ENCODE results near the gene TESK2. TPM values are rescaled to one million over a fixed set of nuclear protein-coding genes. Genes with fewer than 3 reads are reported as not detected.

The TESK2 gene
- total RNA-seq, 1 experiment from 2014 or later = 1.5 TPM

DNA sequence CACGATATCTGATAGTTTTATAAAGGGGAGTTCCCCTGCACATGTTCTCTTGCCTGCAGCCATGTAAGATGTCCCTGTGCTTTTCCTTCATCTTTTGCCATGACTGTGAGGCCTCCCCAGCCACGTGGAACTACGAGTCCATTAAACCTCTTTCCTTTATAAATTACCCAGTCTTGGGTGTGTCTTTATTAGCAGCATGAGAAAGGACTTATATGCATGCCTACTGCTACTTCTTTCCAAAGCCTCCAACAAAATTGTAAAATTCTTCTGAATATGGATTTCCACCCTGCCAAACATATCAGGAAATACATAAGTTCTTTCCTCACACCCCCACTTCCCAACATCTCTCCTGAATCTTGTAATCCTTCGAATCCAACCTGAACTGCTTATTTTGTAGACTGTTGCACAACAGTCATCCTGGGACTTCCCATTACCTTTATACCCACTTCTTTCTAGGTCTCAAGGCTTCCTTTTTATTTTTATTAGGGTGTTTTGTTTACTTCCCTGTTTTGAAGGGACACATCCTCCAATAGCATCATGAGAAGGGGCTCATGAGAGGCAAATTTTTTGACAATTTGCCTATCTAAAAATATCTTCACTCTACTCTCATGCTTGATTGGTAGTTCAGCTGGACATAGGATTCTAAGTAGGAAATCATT is 83.2 kb downstream of the TESK2 start:
- Histone ChIP-seq H3K79me2 (ENCODE audit: low read length) (no peaks in the 10 kb centered on the region), H3K27me3 (ENCODE audit: low read length) (no peaks in the 10 kb centered on the region), H4K20me1 (ENCODE audit: insufficient read depth, low read depth, low read length) (no peaks in the 10 kb centered on the region), H3K4me2 (ENCODE audit: low read depth, low read length, poor library complexity, severe bottlenecking) (no peak overlapping the region), H3K36me3 (ENCODE audit: insufficient read depth, low read length) (no peaks in the 10 kb centered on the region), H2AFZ (ENCODE audit: low read length) (no peak overlapping the region), H3K9ac (ENCODE audit: low read length) (no peak overlapping the region), H3K9me2 (replicated peaks; ENCODE audit: insufficient read depth, low read length) (no peaks in the 10 kb centered on the region), H3K27ac (ENCODE audit: low read length) (no peak overlapping the region), H3K9me3 (ENCODE audit: low read length) (no peaks in the 10 kb centered on the region), H3K4me3 (ENCODE audit: low read length) (no peak overlapping the region), H3K4me1 (ENCODE audit: low read length) (peaks cover 3% of the 10 kb centered on the region; the same call in 1 of the 2 replicates)
- DNase-seq = no peak

DNA sequence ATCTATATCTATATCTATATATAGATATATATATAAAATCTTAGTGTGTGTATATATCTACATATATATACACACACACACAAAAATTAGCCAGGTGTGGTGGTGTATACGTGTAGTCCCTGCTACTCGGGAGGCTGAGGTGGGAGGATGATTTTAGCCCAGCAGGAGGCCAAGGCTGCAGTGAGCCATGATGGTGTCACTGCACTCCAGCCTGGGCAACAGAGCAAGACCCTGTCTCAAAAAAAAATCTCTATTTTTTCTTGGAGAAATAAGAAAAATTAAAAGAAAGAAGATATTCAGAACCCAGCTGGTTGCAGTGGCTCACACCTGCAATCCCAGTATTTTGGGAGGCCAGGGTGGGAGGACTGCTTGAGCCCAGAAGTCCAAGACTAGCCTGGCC is 85.3 kb downstream of the TESK2 start:
- Histone ChIP-seq H3K9me2 (replicated peaks; ENCODE audit: insufficient read depth, low read length) (no peaks in the 10 kb centered on the region), H3K4me1 (ENCODE audit: low read length) (peaks cover 3% of the 10 kb centered on the region; the same call in 1 of the 2 replicates), H2AFZ (ENCODE audit: low read length) (no peak overlapping the region), H3K4me2 (ENCODE audit: low read depth, low read length, poor library complexity, severe bottlenecking) (no peak overlapping the region), H3K4me3 (ENCODE audit: low read length) (no peak overlapping the region), H4K20me1 (ENCODE audit: insufficient read depth, low read depth, low read length) (no peaks in the 10 kb centered on the region), H3K36me3 (ENCODE audit: insufficient read depth, low read length) (no peaks in the 10 kb centered on the region), H3K27me3 (ENCODE audit: low read length) (no peaks in the 10 kb centered on the region), H3K79me2 (ENCODE audit: low read length) (no peaks in the 10 kb centered on the region), H3K9ac (ENCODE audit: low read length) (no peak overlapping the region), H3K9me3 (ENCODE audit: low read length) (no peaks in the 10 kb centered on the region), H3K27ac (ENCODE audit: low read length) (no peak overlapping the region)
- no peak for DNase-seq

DNA sequence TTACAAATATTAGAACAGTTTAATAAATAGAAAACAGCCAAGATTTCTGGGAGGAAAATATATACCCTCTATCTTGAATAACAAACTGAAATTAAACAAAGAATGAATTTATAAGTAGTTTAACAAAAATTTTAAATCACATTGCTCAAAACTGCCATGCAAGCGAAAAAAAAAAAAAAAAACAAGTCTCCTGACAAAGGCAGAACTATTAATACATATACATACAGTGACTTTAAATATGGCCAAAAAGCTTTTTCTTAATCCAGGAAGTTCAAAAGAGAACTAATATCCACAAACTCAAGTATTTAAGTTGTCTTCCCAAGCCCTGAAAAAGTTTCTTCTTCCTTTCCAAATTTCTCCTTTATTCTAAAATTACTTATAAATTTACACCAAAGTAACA is 87.2 kb downstream of the TESK2 start:
- H3K36me3 ChIP-seq (ENCODE audit: insufficient read depth, low read length) = no peaks in the 10 kb centered on the region
- H3K9ac ChIP-seq (ENCODE audit: low read length) = no peak overlapping the region
- H3K27me3 ChIP-seq (ENCODE audit: low read length) = no peaks in the 10 kb centered on the region
- no peak overlapping the region for H3K27ac ChIP-seq (ENCODE audit: low read length)
- no peak overlapping the region for H3K4me2 ChIP-seq (ENCODE audit: low read depth, low read length, poor library complexity, severe bottlenecking)
- DNase-seq = no peak
- H3K79me2 ChIP-seq (ENCODE audit: low read length) = no peaks in the 10 kb centered on the region
- no peaks in the 10 kb centered on the region for H3K9me2 ChIP-seq (replicated peaks; ENCODE audit: insufficient read depth, low read length)
- no peaks in the 10 kb centered on the region for H4K20me1 ChIP-seq (ENCODE audit: insufficient read depth, low read depth, low read length)
- H3K9me3 ChIP-seq (ENCODE audit: low read length) = no peaks in the 10 kb centered on the region
- H3K4me1 ChIP-seq (ENCODE audit: low read length) = peaks cover 3% of the 10 kb centered on the region; the same call in 1 of the 2 replicates
- no peak overlapping the region for H3K4me3 ChIP-seq (ENCODE audit: low read length)
- no peak overlapping the region for H2AFZ ChIP-seq (ENCODE audit: low read length)

DNA sequence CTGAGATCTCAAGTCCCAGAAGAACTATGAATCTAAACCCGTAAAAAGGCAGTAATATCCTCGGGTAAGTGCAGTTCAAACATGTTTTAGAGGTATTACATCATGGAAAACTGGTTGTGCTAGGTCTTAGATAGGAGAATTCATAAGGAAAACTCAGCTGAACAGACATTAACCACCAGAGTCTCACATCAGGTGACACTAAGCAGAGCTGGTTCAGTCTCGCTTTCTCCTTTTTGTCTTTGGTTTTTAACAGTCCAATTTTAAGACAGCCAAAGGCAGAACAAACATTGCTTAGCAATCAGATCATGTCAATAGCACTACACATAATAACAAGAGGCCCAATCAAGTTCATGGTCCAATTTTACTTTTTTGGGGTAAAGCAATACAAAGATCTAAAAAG is 87.7 kb downstream of the TESK2 start:
- no peak overlapping the region for H3K4me2 ChIP-seq (ENCODE audit: low read depth, low read length, poor library complexity, severe bottlenecking)

DNA sequence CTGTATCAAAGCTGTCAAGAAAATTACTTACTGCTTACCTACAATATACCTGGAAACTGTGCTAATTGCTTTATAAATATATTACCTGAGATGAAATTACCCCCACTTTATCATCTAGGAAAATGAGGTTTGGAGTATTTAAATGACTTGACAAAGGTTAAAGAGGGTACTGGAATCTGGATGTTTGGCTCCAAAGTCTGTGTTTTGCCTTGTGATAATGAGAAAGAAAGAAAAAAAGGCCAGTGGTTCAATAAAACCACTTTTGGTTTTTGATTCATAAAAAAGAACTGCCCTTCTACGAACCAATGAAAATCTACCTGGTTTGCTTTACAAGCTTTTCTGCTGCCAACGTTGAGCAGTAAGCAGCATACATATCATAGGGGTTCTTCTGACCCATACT is 89.4 kb downstream of the TESK2 start:
- no peak overlapping the region for H3K4me2 ChIP-seq (ENCODE audit: low read depth, low read length, poor library complexity, severe bottlenecking)
- H3K36me3 ChIP-seq (ENCODE audit: insufficient read depth, low read length) = no peaks in the 10 kb centered on the region
- no peaks in the 10 kb centered on the region for H3K9me2 ChIP-seq (replicated peaks; ENCODE audit: insufficient read depth, low read length)
- no peaks in the 10 kb centered on the region for H4K20me1 ChIP-seq (ENCODE audit: insufficient read depth, low read depth, low read length)
- no peak overlapping the region for H3K27ac ChIP-seq (ENCODE audit: low read length)
- H3K4me1 ChIP-seq (ENCODE audit: low read length) = no peaks in the 10 kb centered on the region
- H3K9ac ChIP-seq (ENCODE audit: low read length) = no peak overlapping the region
- no peak for DNase-seq
- H3K27me3 ChIP-seq (ENCODE audit: low read length) = no peaks in the 10 kb centered on the region
- no peaks in the 10 kb centered on the region for H3K9me3 ChIP-seq (ENCODE audit: low read length)
- H2AFZ ChIP-seq (ENCODE audit: low read length) = no peak overlapping the region
- H3K79me2 ChIP-seq (ENCODE audit: low read length) = no peaks in the 10 kb centered on the region
- H3K4me3 ChIP-seq (ENCODE audit: low read length) = no peak overlapping the region

More for the DNA sequence above, 87.7 kb downstream of the TESK2 start:
- H3K9ac ChIP-seq (ENCODE audit: low read length) = no peak overlapping the region
- no peak overlapping the region for H3K27ac ChIP-seq (ENCODE audit: low read length)
- H3K79me2 ChIP-seq (ENCODE audit: low read length) = no peaks in the 10 kb centered on the region
- no peak overlapping the region for H3K4me3 ChIP-seq (ENCODE audit: low read length)
- peaks cover 3% of the 10 kb centered on the region; the same call in 1 of the 2 replicates for H3K4me1 ChIP-seq (ENCODE audit: low read length)
- H3K36me3 ChIP-seq (ENCODE audit: insufficient read depth, low read length) = no peaks in the 10 kb centered on the region
- no peaks in the 10 kb centered on the region for H3K27me3 ChIP-seq (ENCODE audit: low read length)
- no peaks in the 10 kb centered on the region for H4K20me1 ChIP-seq (ENCODE audit: insufficient read depth, low read depth, low read length)
- DNase-seq = no peak
- H3K9me2 ChIP-seq (replicated peaks; ENCODE audit: insufficient read depth, low read length) = no peaks in the 10 kb centered on the region
- H3K9me3 ChIP-seq (ENCODE audit: low read length) = no peaks in the 10 kb centered on the region
- 0 out of 2 replicates have a peak overlapping the region, but pooled peaks have one; percentile 75 for H2AFZ ChIP-seq (ENCODE audit: low read length)

DNA sequence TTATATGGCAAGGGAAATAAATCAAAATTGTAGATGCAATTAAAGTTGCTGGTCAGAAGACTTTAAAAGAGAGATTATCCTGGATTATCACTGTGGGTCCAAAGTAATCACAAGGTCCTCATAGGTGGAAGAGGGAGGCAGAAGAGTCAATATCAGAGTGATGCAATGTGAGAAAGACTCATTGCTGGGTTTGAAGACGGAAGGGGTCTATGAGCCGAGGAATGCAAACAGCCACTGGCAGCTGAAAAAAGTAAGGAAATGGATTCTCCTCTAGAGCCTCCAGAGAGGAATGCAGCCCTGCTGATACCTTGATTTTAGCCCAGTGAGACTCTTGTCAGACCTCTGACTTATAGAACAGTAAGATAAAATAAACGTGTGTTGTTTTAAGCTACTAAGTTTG is 90.9 kb downstream of the TESK2 start:
- H3K9me3 ChIP-seq (ENCODE audit: low read length) = no peaks in the 10 kb centered on the region
- H3K4me2 ChIP-seq (ENCODE audit: low read depth, low read length, poor library complexity, severe bottlenecking) = no peak overlapping the region
- no peak for DNase-seq
- no peak overlapping the region for H2AFZ ChIP-seq (ENCODE audit: low read length)
- no peaks in the 10 kb centered on the region for H3K9me2 ChIP-seq (replicated peaks; ENCODE audit: insufficient read depth, low read length)
- no peaks in the 10 kb centered on the region for H3K4me1 ChIP-seq (ENCODE audit: low read length)
- H3K79me2 ChIP-seq (ENCODE audit: low read length) = no peaks in the 10 kb centered on the region
- no peaks in the 10 kb centered on the region for H3K27me3 ChIP-seq (ENCODE audit: low read length)
- H3K36me3 ChIP-seq (ENCODE audit: insufficient read depth, low read length) = no peaks in the 10 kb centered on the region
- no peak overlapping the region for H3K9ac ChIP-seq (ENCODE audit: low read length)
- H3K27ac ChIP-seq (ENCODE audit: low read length) = no peak overlapping the region
- no peak overlapping the region for H3K4me3 ChIP-seq (ENCODE audit: low read length)
- no peaks in the 10 kb centered on the region for H4K20me1 ChIP-seq (ENCODE audit: insufficient read depth, low read depth, low read length)

DNA sequence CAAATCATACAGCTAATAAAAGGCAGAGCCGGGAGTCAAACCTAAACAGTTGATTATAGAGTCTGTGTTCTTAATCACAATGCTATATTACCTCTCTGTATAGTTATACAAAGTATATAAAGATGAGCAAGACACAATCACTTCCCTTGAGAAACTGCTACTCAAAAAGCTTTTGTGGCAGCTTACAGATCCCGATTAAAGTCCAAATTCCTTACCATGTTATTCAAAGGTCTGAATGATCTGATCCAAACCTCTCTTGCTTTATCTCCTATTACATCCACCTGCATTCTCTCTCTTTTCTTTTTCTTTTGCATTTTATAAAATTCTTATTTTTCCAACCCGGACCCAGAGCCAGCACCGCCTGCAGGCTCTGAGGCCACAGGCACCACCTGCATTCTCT is 93.7 kb downstream of the TESK2 start:
- H3K4me1 ChIP-seq (ENCODE audit: low read length) = no peaks in the 10 kb centered on the region
- no peak overlapping the region for H3K9ac ChIP-seq (ENCODE audit: low read length)
- DNase-seq = no peak
- no peak overlapping the region for H3K4me3 ChIP-seq (ENCODE audit: low read length)
- no peaks in the 10 kb centered on the region for H3K79me2 ChIP-seq (ENCODE audit: low read length)
- no peaks in the 10 kb centered on the region for H3K9me3 ChIP-seq (ENCODE audit: low read length)
- H3K36me3 ChIP-seq (ENCODE audit: insufficient read depth, low read length) = no peaks in the 10 kb centered on the region
- H3K27me3 ChIP-seq (ENCODE audit: low read length) = no peaks in the 10 kb centered on the region
- H2AFZ ChIP-seq (ENCODE audit: low read length) = no peak overlapping the region
- no peaks in the 10 kb centered on the region for H3K9me2 ChIP-seq (replicated peaks; ENCODE audit: insufficient read depth, low read length)
- H4K20me1 ChIP-seq (ENCODE audit: insufficient read depth, low read depth, low read length) = no peaks in the 10 kb centered on the region
- no peak overlapping the region for H3K4me2 ChIP-seq (ENCODE audit: low read depth, low read length, poor library complexity, severe bottlenecking)
- H3K27ac ChIP-seq (ENCODE audit: low read length) = no peak overlapping the region

DNA sequence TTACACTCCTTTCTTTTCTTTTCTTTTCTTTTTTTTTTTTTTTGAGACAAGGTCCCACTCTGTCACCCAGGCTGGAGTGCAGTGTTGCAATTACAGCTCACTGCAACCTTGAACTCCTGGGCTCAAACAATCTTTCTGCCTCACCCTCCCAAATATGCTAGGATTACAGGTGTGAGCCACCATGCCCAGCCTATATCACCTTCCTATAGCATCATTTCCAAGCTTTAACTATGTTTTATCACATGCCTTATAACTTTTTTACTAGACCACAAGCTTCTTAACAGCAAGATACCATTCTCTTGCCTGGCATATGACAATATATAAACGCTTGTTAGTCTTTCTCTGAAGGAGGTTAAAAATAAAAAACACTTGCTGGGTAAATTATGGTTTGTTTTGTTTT is 95.4 kb downstream of the TESK2 start:
- H3K27ac ChIP-seq (ENCODE audit: low read length) = no peak overlapping the region

More for the DNA sequence above, 95.4 kb downstream of the TESK2 start:
- no peak overlapping the region for H3K9ac ChIP-seq (ENCODE audit: low read length)
- H3K4me2 ChIP-seq (ENCODE audit: low read depth, low read length, poor library complexity, severe bottlenecking) = no peak overlapping the region
- no peaks in the 10 kb centered on the region for H3K27me3 ChIP-seq (ENCODE audit: low read length)
- no peaks in the 10 kb centered on the region for H4K20me1 ChIP-seq (ENCODE audit: insufficient read depth, low read depth, low read length)
- no peak overlapping the region for H2AFZ ChIP-seq (ENCODE audit: low read length)
- no peaks in the 10 kb centered on the region for H3K9me2 ChIP-seq (replicated peaks; ENCODE audit: insufficient read depth, low read length)
- H3K4me1 ChIP-seq (ENCODE audit: low read length) = no peaks in the 10 kb centered on the region
- no peak for DNase-seq
- no peaks in the 10 kb centered on the region for H3K79me2 ChIP-seq (ENCODE audit: low read length)
- no peaks in the 10 kb centered on the region for H3K9me3 ChIP-seq (ENCODE audit: low read length)
- H3K36me3 ChIP-seq (ENCODE audit: insufficient read depth, low read length) = no peaks in the 10 kb centered on the region
- H3K4me3 ChIP-seq (ENCODE audit: low read length) = no peak overlapping the region

Measured in Karpas-422 (cell line).